Stomach (tissue), 4 donors: ENCODE data around the gene POMT1.

ENCODE experiments used
- POLR2A ChIP-seq, 4 donors: fragments of 450-650 bp; IDR thresholded peaks; one replicate each; pipeline ENCODE4 v1.6.1; 2016; ENCODE audit warnings: antibody characterized with exemption in 4 of 4, control low read depth in 2 of 4, mild to moderate bottlenecking in 1 of 4, moderate library complexity in 1 of 4
- TF ChIP-seq, protein P1 (sequence below), 7 experiments: fragments of 450-650 bp in 4 of 7; fragments of 200-600 bp in 3 of 7; sonication (generic) in 3 of 7; IDR thresholded peaks; one replicate each; pipeline ENCODE4 v1.5.1; 2016 to 2019; ENCODE audit warnings: antibody characterized with exemption in 7 of 7, control low read depth in 2 of 7, mild to moderate bottlenecking in 1 of 7

DNA sequence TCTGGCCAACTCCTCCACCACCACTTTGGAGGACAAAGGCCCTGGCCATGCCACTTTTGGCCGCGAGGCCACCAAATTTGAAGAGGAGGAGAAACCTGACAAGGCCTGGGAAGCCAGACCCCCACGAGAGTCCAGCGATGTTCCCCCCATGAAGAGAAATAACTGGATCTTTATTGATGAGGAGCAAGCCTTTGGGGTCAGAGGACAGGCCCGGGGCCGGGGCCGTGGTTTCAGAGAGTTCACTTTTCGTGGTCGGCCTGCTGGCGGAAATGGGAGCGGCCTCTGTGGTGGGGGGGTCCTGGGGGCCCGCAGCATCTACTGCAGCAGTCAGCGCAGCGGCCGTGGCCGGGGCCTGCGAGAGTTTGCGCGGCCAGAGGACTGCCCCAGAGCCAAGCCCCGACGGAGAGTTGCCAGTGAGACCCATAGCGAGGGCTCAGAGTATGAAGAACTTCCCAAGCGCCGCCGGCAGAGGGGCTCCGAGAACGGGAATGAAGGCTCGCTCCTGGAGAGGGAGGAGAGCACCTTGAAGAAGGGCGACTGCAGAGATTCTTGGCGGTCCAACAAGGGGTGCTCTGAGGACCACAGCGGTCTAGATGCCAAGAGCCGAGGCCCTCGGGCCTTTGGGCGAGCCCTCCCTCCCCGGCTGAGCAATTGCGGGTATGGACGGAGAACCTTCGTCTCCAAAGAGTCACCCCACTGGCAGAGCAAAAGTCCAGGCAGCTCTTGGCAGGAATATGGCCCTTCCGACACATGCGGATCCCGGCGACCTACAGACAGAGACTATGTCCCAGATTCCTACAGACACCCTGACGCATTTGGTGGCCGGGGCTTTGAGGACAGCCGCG is 27.4 kb upstream of the POMT1 start:
- TF ChIP-seq, protein P1, sequence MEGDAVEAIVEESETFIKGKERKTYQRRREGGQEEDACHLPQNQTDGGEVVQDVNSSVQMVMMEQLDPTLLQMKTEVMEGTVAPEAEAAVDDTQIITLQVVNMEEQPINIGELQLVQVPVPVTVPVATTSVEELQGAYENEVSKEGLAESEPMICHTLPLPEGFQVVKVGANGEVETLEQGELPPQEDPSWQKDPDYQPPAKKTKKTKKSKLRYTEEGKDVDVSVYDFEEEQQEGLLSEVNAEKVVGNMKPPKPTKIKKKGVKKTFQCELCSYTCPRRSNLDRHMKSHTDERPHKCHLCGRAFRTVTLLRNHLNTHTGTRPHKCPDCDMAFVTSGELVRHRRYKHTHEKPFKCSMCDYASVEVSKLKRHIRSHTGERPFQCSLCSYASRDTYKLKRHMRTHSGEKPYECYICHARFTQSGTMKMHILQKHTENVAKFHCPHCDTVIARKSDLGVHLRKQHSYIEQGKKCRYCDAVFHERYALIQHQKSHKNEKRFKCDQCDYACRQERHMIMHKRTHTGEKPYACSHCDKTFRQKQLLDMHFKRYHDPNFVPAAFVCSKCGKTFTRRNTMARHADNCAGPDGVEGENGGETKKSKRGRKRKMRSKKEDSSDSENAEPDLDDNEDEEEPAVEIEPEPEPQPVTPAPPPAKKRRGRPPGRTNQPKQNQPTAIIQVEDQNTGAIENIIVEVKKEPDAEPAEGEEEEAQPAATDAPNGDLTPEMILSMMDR (IDR thresholded peaks at IDR 0.05) = no peak
- no peak for TF ChIP-seq POLR2A (IDR thresholded peaks at IDR 0.05)
